ENCODE measurements around the gene MEAK7. TPM values are rescaled to one million over a fixed set of nuclear protein-coding genes. Genes with fewer than 3 reads are reported as not detected.

MEAK7 gene
- total RNA-seq, 1 experiment from 2014 or later = 29.5 TPM

DNA sequence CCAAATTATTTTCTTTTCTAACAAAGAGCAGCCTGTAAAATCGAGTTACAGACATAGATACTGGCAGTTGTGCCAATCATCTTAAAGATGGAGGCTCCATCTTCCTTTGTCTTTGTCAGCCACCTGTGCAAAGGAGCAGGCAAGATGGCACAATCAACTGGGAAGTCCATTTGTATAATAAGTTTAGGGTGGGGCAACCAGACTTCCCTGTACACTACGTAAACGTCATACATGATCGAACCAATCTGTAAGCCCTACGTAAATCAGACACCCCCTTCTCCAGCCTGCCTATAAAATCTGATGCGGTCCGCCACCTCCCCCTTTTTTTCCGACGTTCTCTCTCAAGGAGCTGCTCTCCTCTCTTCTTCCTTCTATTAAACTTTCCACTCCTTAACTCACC, 31.4 kb upstream of the MEAK7 start:
- H3K36me3 Mint-ChIP-seq (ENCODE audit: insufficient read depth, unreplicated experiment) = no peaks in the 10 kb centered on the region
- no peak overlapping the region for H3K4me3 Mint-ChIP-seq (ENCODE audit: low read depth, unreplicated experiment)
- CTCF ChIA-PET = no interaction called here
- intact Hi-C loops (cut with micrococcal nuclease; ENCODE audit: unreplicated experiment) = no loop called here
- peaks cover 25% of the 10 kb centered on the region for H3K27me3 Mint-ChIP-seq (ENCODE audit: unreplicated experiment)
- BruUV-seq (replicated peaks) = no TSS peak
- H3K4me1 Mint-ChIP-seq (ENCODE audit: low read depth, unreplicated experiment) = peaks cover 11% of the 10 kb centered on the region
- TF ChIP-seq, protein P1, sequence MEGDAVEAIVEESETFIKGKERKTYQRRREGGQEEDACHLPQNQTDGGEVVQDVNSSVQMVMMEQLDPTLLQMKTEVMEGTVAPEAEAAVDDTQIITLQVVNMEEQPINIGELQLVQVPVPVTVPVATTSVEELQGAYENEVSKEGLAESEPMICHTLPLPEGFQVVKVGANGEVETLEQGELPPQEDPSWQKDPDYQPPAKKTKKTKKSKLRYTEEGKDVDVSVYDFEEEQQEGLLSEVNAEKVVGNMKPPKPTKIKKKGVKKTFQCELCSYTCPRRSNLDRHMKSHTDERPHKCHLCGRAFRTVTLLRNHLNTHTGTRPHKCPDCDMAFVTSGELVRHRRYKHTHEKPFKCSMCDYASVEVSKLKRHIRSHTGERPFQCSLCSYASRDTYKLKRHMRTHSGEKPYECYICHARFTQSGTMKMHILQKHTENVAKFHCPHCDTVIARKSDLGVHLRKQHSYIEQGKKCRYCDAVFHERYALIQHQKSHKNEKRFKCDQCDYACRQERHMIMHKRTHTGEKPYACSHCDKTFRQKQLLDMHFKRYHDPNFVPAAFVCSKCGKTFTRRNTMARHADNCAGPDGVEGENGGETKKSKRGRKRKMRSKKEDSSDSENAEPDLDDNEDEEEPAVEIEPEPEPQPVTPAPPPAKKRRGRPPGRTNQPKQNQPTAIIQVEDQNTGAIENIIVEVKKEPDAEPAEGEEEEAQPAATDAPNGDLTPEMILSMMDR (IDR thresholded peaks at IDR 0.05; ENCODE audit: unreplicated experiment) = no peak
- no peaks in the 10 kb centered on the region for H3K9me3 Mint-ChIP-seq (ENCODE audit: low read depth, unreplicated experiment)
- H3K27ac Mint-ChIP-seq (ENCODE audit: unreplicated experiment) = no peak overlapping the region
- no peak for DNase-seq

DNA sequence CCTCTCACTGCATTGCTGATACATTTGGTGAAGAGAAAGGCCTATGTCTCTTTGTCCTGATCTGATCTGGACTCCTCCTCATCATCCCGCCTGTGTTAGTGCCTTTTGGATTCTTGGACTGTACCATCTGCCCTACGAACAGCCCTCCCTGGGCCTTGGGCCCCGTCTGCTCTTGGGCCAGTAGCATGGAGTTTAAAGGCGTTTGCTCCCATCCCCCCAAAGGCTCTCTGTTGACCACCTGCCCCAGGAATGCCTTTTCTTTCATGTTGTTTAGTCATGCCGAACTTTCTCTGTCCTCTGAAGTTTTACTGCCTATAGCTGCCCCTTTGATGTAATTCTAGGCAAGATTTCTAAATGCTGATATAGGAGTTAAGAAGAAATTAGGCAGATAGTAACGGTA, 30.9 kb upstream of the MEAK7 start:
- TF ChIP-seq, protein P1 (IDR thresholded peaks at IDR 0.05; ENCODE audit: unreplicated experiment) = no peak
- Mint-ChIP-seq H3K4me1 (ENCODE audit: low read depth, unreplicated experiment) (peaks cover 11% of the 10 kb centered on the region), H3K9me3 (ENCODE audit: low read depth, unreplicated experiment) (no peaks in the 10 kb centered on the region), H3K27ac (ENCODE audit: unreplicated experiment) (no peak overlapping the region), H3K27me3 (ENCODE audit: unreplicated experiment) (peaks cover 25% of the 10 kb centered on the region), H3K36me3 (ENCODE audit: insufficient read depth, unreplicated experiment) (no peaks in the 10 kb centered on the region), H3K4me3 (ENCODE audit: low read depth, unreplicated experiment) (no peak overlapping the region)
- no TSS peak for BruUV-seq (replicated peaks)
- DNase-seq = no peak
- intact Hi-C loops (cut with micrococcal nuclease; ENCODE audit: unreplicated experiment) = no loop called here
- CTCF ChIA-PET = no interaction called here

DNA sequence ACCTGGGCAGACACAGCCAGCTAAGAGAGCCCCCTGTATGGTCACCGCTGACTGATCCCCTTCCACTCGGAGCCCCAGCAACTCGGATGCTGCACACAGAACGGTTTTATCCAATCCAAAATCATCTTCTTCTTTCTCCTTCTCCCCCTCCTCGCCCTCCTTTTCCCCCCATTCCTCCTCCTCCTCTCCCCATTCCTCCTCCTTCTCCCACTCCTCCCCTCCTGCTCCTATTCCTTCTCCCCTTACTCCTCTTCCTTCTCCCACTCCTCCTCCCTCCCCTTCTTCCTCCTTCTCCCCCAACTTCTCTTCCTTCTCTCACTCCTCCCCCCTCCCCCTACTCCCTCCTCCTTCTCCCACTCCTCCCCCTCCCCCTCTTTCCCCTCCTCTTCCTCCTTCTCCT, 30.4 kb upstream of the MEAK7 start:
- H3K27ac Mint-ChIP-seq (ENCODE audit: unreplicated experiment) = no peak overlapping the region
- no peaks in the 10 kb centered on the region for H3K9me3 Mint-ChIP-seq (ENCODE audit: low read depth, unreplicated experiment)

DNA sequence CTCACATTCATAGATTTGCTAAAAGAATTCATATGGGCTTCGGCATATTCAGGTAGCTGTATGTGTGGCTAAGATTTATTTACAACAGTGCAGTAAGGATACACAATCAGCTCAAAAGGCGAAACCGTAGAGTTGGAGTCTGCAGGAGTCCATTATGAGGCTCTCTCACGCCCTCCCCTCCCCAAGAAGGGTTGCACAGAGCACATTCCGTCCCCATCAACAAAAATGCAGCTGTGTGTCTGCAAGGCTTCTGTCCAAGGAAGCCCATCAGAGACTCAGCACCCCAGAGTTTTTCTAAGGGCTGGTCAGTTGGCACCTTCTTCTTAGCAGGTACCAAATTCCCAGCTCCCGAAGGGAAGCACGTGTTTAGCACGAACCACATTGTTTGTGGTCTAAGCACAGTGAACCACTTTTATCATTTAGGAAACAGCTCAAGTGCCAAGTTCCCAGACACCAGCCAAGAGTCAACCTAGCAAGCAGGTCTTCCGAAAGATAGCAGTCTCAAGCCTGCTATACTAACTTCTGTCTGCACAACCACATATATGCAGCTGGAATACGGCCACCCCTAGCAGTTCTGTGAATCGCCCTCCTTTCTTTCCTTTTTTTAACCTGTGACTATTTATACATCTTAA, 28.5 kb upstream of the MEAK7 start:
- CTCF ChIA-PET = interaction anchor here (0.7 to 1.0 kb wide), 2 partner anchors 14 to 29 kb away, joined by 3 to 4 read pairs; no protein-coding TSS in a partner anchor
- Mint-ChIP-seq H3K4me3 (ENCODE audit: low read depth, unreplicated experiment) (no peak overlapping the region), H3K36me3 (ENCODE audit: insufficient read depth, unreplicated experiment) (no peaks in the 10 kb centered on the region), H3K9me3 (ENCODE audit: low read depth, unreplicated experiment) (no peaks in the 10 kb centered on the region), H3K4me1 (ENCODE audit: low read depth, unreplicated experiment) (peaks cover 11% of the 10 kb centered on the region), H3K27ac (ENCODE audit: unreplicated experiment) (no peak overlapping the region), H3K27me3 (ENCODE audit: unreplicated experiment) (peaks cover 25% of the 10 kb centered on the region)
- no peak for DNase-seq
- BruUV-seq (replicated peaks) = no TSS peak
- TF ChIP-seq, protein P1 (IDR thresholded peaks at IDR 0.05; ENCODE audit: unreplicated experiment) = no peak
- intact Hi-C loops (cut with micrococcal nuclease; ENCODE audit: unreplicated experiment) = no loop called here

More for the DNA sequence above, 30.4 kb upstream of the MEAK7 start:
- Mint-ChIP-seq H3K4me3 (ENCODE audit: low read depth, unreplicated experiment) (no peak overlapping the region), H3K36me3 (ENCODE audit: insufficient read depth, unreplicated experiment) (no peaks in the 10 kb centered on the region), H3K4me1 (ENCODE audit: low read depth, unreplicated experiment) (peaks cover 11% of the 10 kb centered on the region), H3K27me3 (ENCODE audit: unreplicated experiment) (peaks cover 25% of the 10 kb centered on the region)
- no peak for DNase-seq
- no TSS peak for BruUV-seq (replicated peaks)
- CTCF ChIA-PET = no interaction called here
- intact Hi-C loops (cut with micrococcal nuclease; ENCODE audit: unreplicated experiment) = no loop called here
- TF ChIP-seq, protein P1 (IDR thresholded peaks at IDR 0.05; ENCODE audit: unreplicated experiment) = no peak
